ENCODE results near the gene IRGC. TPM values are rescaled to one million over a fixed set of nuclear protein-coding genes. Genes with fewer than 3 reads are reported as not detected.

IRGC gene
- total and polyA plus RNA-seq, 2 donors (not counting 3 experiments of a cell fraction or from before 2014, with no cell fraction given): not detected

- no peaks in the 10 kb centered on the region for H3K27me3 ChIP-seq (ENCODE audit: control insufficient read depth in 2 of 2, insufficient read depth in 2 of 2, low read length in 2 of 2)
- no peak overlapping the region for H2AFZ ChIP-seq (ENCODE audit: low read depth, low read length)
- H4K20me1 ChIP-seq (replicated peaks; ENCODE audit: control insufficient read depth, extremely low read depth, insufficient read depth, low read length): no peaks in the 10 kb centered on the region
- H3K4me3 ChIP-seq (replicated peaks in 1 of 3; ENCODE audit: insufficient read depth in 1 of 3, low read depth in 1 of 3, low read length in 3 of 3): no peak overlapping the region
- H3K9me3 ChIP-seq (replicated peaks; ENCODE audit: control insufficient read depth, insufficient read depth, low read length): no peaks in the 10 kb centered on the region
- CTCF ChIA-PET: interaction anchor here (1.3 to 1.4 kb wide), 3 partner anchors 36 to 70 kb away, joined by 4 to 6 read pairs (median 5); no protein-coding TSS in a partner anchor
- H3K9me1 ChIP-seq (replicated peaks; ENCODE audit: control insufficient read depth, extremely low read depth, insufficient read depth, low read length): no peaks in the 10 kb centered on the region
- H3K36me3 ChIP-seq (ENCODE audit: control insufficient read depth in 2 of 2, extremely low read depth in 1 of 2, insufficient read depth in 2 of 2, low read length in 2 of 2): peaks cover 18 to 34% of the 10 kb centered on the region in 2 experiments
- peaks cover 3% of the 10 kb centered on the region for H3K4me1 ChIP-seq (ENCODE audit: control insufficient read depth, extremely low read depth, insufficient read depth, low read length)
- no peak for DNase-seq (ENCODE audit: low read depth, low spot score)
- dilution Hi-C loops (cut with MboI; ENCODE audit: extremely low pct_ligation_motif_present, low sequenced_read_pairs) (no loop called here), intact Hi-C loops (cut with micrococcal nuclease) (loop anchor here (5.0 kb wide), 1 partner anchor 71 kb away; no protein-coding TSS in a partner anchor)
- no TSS peak for BruUV-seq (replicated peaks)
- H3K9ac ChIP-seq (replicated peaks; ENCODE audit: extremely low read depth, insufficient read depth, low read length): no peak overlapping the region
- no peak overlapping the region for H3K4me2 ChIP-seq (ENCODE audit: insufficient read depth, low read length)
- POLR2A ChIA-PET: no interaction called here
- no peaks in the 10 kb centered on the region for H3K79me2 ChIP-seq (ENCODE audit: control insufficient read depth, insufficient read depth, low read length)
- H3K27ac ChIP-seq (ENCODE audit: insufficient read depth, low read depth, low read length): no peak overlapping the region
- TF ChIP-seq POLR2A (IDR thresholded peaks at IDR 0.05; ENCODE audit: low read depth, low read length): no peak
- FAIRE-seq: no peak
Measured at GRCh38 chr19:43738780-43739211, 22.9 kb downstream of the IRGC start.

- H2AFZ ChIP-seq (ENCODE audit: low read depth, low read length): no peak overlapping the region
- DNase-seq (ENCODE audit: low read depth, low spot score) (no peak), FAIRE-seq (no peak)
- CTCF ChIA-PET: interaction anchor here (1.0 to 1.5 kb wide), 6 partner anchors 27 to 71 kb away, joined by 3 to 6 read pairs (median 4); no protein-coding TSS in a partner anchor
- no peak overlapping the region for H3K4me2 ChIP-seq (ENCODE audit: insufficient read depth, low read length)
- peaks cover 3% of the 10 kb centered on the region for H3K4me1 ChIP-seq (ENCODE audit: control insufficient read depth, extremely low read depth, insufficient read depth, low read length)
- POLR2A ChIA-PET: no interaction called here
- intact Hi-C loops (cut with micrococcal nuclease) (loop anchor here (5.0 kb wide), 1 partner anchor 72 kb away; no protein-coding TSS in a partner anchor), dilution Hi-C loops (cut with MboI; ENCODE audit: extremely low pct_ligation_motif_present, low sequenced_read_pairs) (no loop called here)
- no TSS peak for BruUV-seq (replicated peaks)
- H3K4me3 ChIP-seq (replicated peaks in 1 of 3; ENCODE audit: insufficient read depth in 1 of 3, low read depth in 1 of 3, low read length in 3 of 3): no peak overlapping the region
- no peak overlapping the region for H3K9ac ChIP-seq (replicated peaks; ENCODE audit: extremely low read depth, insufficient read depth, low read length)
- H3K36me3 ChIP-seq (ENCODE audit: control insufficient read depth in 2 of 2, extremely low read depth in 1 of 2, insufficient read depth in 2 of 2, low read length in 2 of 2): peaks cover 16 to 35% of the 10 kb centered on the region in 2 experiments
- H3K27ac ChIP-seq (ENCODE audit: insufficient read depth, low read depth, low read length): no peak overlapping the region
- no peaks in the 10 kb centered on the region for H3K27me3 ChIP-seq (ENCODE audit: control insufficient read depth in 2 of 2, insufficient read depth in 2 of 2, low read length in 2 of 2)
- TF ChIP-seq MYC (IDR thresholded peaks at IDR 0.05; ENCODE audit: low read depth, low read length): no peak
- TF ChIP-seq POLR2A (IDR thresholded peaks at IDR 0.05; ENCODE audit: low read depth, low read length): no peak
- TF ChIP-seq MAX (IDR thresholded peaks at IDR 0.05; ENCODE audit: insufficient read depth, insufficient read length): no peak
- TF ChIP-seq, protein P1, sequence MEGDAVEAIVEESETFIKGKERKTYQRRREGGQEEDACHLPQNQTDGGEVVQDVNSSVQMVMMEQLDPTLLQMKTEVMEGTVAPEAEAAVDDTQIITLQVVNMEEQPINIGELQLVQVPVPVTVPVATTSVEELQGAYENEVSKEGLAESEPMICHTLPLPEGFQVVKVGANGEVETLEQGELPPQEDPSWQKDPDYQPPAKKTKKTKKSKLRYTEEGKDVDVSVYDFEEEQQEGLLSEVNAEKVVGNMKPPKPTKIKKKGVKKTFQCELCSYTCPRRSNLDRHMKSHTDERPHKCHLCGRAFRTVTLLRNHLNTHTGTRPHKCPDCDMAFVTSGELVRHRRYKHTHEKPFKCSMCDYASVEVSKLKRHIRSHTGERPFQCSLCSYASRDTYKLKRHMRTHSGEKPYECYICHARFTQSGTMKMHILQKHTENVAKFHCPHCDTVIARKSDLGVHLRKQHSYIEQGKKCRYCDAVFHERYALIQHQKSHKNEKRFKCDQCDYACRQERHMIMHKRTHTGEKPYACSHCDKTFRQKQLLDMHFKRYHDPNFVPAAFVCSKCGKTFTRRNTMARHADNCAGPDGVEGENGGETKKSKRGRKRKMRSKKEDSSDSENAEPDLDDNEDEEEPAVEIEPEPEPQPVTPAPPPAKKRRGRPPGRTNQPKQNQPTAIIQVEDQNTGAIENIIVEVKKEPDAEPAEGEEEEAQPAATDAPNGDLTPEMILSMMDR (IDR thresholded peaks at IDR 0.05; ENCODE audit: extremely low read depth in 1 of 2, insufficient read depth in 1 of 2, low read depth in 1 of 2, low read length in 2 of 2): no peak
- TF ChIP-seq JUN (IDR thresholded peaks at IDR 0.05; ENCODE audit: borderline replicate concordance, insufficient read depth, insufficient read length, low read depth): no peak
- TF ChIP-seq EZH2 (IDR thresholded peaks at IDR 0.05; ENCODE audit: borderline replicate concordance, low read depth, low read length, severe bottlenecking): no peak
- no peak for TF ChIP-seq FOS (IDR thresholded peaks at IDR 0.05; ENCODE audit: borderline replicate concordance, insufficient read depth, low read length)
- no peak for TF ChIP-seq GATA2 (IDR thresholded peaks at IDR 0.05; ENCODE audit: insufficient read depth, insufficient read length, low read depth, low read length)
- H3K79me2 ChIP-seq (ENCODE audit: control insufficient read depth, insufficient read depth, low read length): no peaks in the 10 kb centered on the region
- H4K20me1 ChIP-seq (replicated peaks; ENCODE audit: control insufficient read depth, extremely low read depth, insufficient read depth, low read length): no peaks in the 10 kb centered on the region
- H3K9me1 ChIP-seq (replicated peaks; ENCODE audit: control insufficient read depth, extremely low read depth, insufficient read depth, low read length): no peaks in the 10 kb centered on the region
- no peaks in the 10 kb centered on the region for H3K9me3 ChIP-seq (replicated peaks; ENCODE audit: control insufficient read depth, insufficient read depth, low read length)
Measured at GRCh38 chr19:43739439-43740235, 23.8 kb downstream of the IRGC start.

Measured in endothelial cell of umbilical vein (primary cell).